Activated CD8-positive, alpha-beta memory T cell treated with anti-CD3 and anti-CD28 coated beads, Interleukin-2, amount 50 U/mL, for 24 hours (primary cell): ENCODE measurements around the gene COQ6.
A peak's percentile ranks its signal among the peaks of the same experiment; 100 is the strongest.
"Not testable (repeated sequence)": the region's sequence is repeated elsewhere in the genome, so short reads cannot be mapped to it uniquely, and the experiment has no call there.

Source experiments
- DNase-seq: peaks from one replicate; pipeline ENCODE4 v3.0.0-alpha.2; 2020; ENCODE audit errors: extremely low read depth

COQ6 gene

GRCh38 chr14:73949752-73950734 lies at the start of gene COQ6, which contains the start of gene FAM161B:
TSS of gene COQ6 (plus strand) at chr14:73950302. CDS start at chr14:73950333, 31 bp downstream.
TSS of gene FAM161B (minus strand) at chr14:73950094. CDS start at chr14:73950026, 68 bp downstream.
- peak; percentile 85 for DNase-seq

- no peak for DNase-seq
These were observed 47.1 kb upstream of the COQ6 start for GRCh38 chr14:73903028-73903427.

GRCh38 chr14:73909681-73910080 lies 40.4 kb upstream of the COQ6 start:
- DNase-seq, result no peak

- no peak for DNase-seq
These were observed 36.8 kb upstream of the COQ6 start for GRCh38 chr14:73913256-73913655.

GRCh38 chr14:73916324-73916723 lies 33.8 kb upstream of the COQ6 start:
- DNase-seq, result no peak

- not testable (repeated sequence) for DNase-seq
These were observed 30.6 kb upstream of the COQ6 start for GRCh38 chr14:73919457-73919856.

- DNase-seq, result no peak
These were observed 25.8 kb upstream of the COQ6 start for GRCh38 chr14:73924337-73924736.

GRCh38 chr14:73935666-73936065 lies 14.4 kb upstream of the COQ6 start:
- no peak for DNase-seq

- DNase-seq, result no peak
These were observed 13.6 kb upstream of the COQ6 start for GRCh38 chr14:73936548-73936947.

- DNase-seq, result no peak
These were observed 13.1 kb upstream of the COQ6 start for GRCh38 chr14:73937012-73937411.

GRCh38 chr14:73942180-73942579 lies 7.9 kb upstream of the COQ6 start:
- no peak for DNase-seq

- no peak for DNase-seq
These were observed 7.0 kb upstream of the COQ6 start for GRCh38 chr14:73943083-73943482.

GRCh38 chr14:73944432-73945158 lies 5.5 kb upstream of the COQ6 start:
- no peak for DNase-seq

GRCh38 chr14:73945159-73945670 lies 4.9 kb upstream of the COQ6 start:
- no peak for DNase-seq

- no peak for DNase-seq
These were observed 3.6 kb downstream of the COQ6 start for GRCh38 chr14:73953731-73954130.

GRCh38 chr14:73955674-73956073 lies 5.6 kb downstream of the COQ6 start:
- DNase-seq, result no peak

GRCh38 chr14:73958591-73958990 lies 8.5 kb downstream of the COQ6 start:
- no peak for DNase-seq

- DNase-seq, result no peak
These were observed 11.1 kb downstream of the COQ6 start for GRCh38 chr14:73961192-73961591.

GRCh38 chr14:73965216-73965615 lies 15.1 kb downstream of the COQ6 start:
- no peak for DNase-seq

- no peak for DNase-seq
These were observed 18.8 kb downstream of the COQ6 start for GRCh38 chr14:73968885-73969284.

GRCh38 chr14:73973497-73973896 lies 23.4 kb downstream of the COQ6 start:
- DNase-seq, result no peak

GRCh38 chr14:73976125-73976524 lies 26.0 kb downstream of the COQ6 start:
- no peak for DNase-seq
